Fibroblast of mammary gland (primary cell): ENCODE results near the gene TARM1.

Source experiments
- DNase-seq: peaks from one replicate; pipeline ENCODE4 v3.0.0-alpha.2; 2010; ENCODE audit warnings: low read depth
- H3K4me3 ChIP-seq: 2 replicates; pipeline ENCODE4 v1.5.1; 2011; ENCODE audit warnings: low read depth, mild to moderate bottlenecking, low read length, moderate library complexity; ENCODE audit not compliant: control insufficient read depth
- TF ChIP-seq, protein P1 (sequence below): conservative IDR thresholded peaks from 2 replicates; pipeline ENCODE4 v1.5.1; 2011; ENCODE audit warnings: low read depth, low read length, inconsistent platforms; ENCODE audit not compliant: control insufficient read depth, insufficient read depth

The TARM1 gene

GRCh38 chr19:54030895-54031586 lies 50.1 kb downstream of the TARM1 start:
- DNase-seq = peak; percentile 47
- H3K4me3 ChIP-seq = peak overlapping the region; percentile 31
- TF ChIP-seq, protein P1, sequence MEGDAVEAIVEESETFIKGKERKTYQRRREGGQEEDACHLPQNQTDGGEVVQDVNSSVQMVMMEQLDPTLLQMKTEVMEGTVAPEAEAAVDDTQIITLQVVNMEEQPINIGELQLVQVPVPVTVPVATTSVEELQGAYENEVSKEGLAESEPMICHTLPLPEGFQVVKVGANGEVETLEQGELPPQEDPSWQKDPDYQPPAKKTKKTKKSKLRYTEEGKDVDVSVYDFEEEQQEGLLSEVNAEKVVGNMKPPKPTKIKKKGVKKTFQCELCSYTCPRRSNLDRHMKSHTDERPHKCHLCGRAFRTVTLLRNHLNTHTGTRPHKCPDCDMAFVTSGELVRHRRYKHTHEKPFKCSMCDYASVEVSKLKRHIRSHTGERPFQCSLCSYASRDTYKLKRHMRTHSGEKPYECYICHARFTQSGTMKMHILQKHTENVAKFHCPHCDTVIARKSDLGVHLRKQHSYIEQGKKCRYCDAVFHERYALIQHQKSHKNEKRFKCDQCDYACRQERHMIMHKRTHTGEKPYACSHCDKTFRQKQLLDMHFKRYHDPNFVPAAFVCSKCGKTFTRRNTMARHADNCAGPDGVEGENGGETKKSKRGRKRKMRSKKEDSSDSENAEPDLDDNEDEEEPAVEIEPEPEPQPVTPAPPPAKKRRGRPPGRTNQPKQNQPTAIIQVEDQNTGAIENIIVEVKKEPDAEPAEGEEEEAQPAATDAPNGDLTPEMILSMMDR = peak; percentile 69

GRCh38 chr19:54029930-54030490 lies 51.2 kb downstream of the TARM1 start:
- H3K4me3 ChIP-seq = no peak overlapping the region
- DNase-seq = peak; percentile 67
- TF ChIP-seq, protein P1 = peak; percentile 76

GRCh38 chr19:54029301-54029700 lies 51.9 kb downstream of the TARM1 start:
- TF ChIP-seq, protein P1 = no peak
- DNase-seq = no peak
- H3K4me3 ChIP-seq = no peak overlapping the region

DNA sequence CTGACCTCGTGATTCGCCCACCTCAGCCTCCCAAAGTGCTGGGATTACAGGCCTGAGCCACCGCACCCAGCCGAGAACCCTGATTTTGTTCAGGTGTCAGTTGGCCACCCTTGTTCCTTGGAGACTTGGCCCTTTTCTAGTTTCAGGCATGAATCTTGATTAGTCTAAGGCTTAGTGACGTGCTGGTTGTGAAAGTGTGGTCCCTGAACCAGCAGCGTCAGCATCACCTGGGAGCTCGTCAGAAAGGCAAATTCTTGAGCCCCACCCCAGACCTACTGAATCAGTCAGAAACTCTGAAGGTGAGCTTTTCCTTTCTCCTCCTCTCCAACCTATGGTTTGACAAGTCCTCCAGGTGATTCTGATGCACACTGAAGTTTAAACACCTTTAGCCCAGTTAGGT lies 54.5 kb downstream of the TARM1 start:
- no peak overlapping the region for H3K4me3 ChIP-seq
- DNase-seq = no peak
- TF ChIP-seq, protein P1 = no peak

- H3K4me3 ChIP-seq = no peak overlapping the region
- no peak for DNase-seq
- TF ChIP-seq, protein P1 = no peak
Observed at GRCh38 chr19:54024660-54025059, 56.5 kb downstream of the TARM1 start.

DNA sequence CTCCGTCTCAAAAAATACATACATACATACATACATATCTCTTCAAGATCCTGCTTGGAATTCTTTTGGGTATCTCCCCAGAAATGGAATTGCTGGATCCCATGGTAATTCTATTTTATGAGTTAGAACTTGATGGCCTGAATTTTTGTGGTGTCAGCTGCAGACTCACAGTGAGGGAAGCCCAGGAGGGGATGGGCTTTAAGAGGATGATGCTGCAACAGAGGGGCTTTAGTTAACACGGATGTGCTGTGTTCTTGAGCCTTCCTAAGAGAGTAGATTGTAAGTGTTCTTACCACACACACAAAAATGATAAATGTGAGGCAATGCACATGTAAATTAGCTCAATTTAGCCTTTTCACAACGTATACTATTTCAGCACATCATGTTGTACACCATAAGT lies 58.0 kb downstream of the TARM1 start:
- TF ChIP-seq, protein P1 = no peak
- DNase-seq = no peak
- no peak overlapping the region for H3K4me3 ChIP-seq
